ENCODE results near the gene EFNB3.

Gene EFNB3

GRCh38 chr17:7755095-7755890 is 50.3 kb downstream of the EFNB3 start:
- no peaks in the 10 kb centered on the region for H3K36me3 Mint-ChIP-seq (ENCODE audit: low read depth)
- no peaks in the 10 kb centered on the region for H3K9me3 Mint-ChIP-seq
- no peak overlapping the region for H3K27ac Mint-ChIP-seq
- no peaks in the 10 kb centered on the region for H3K4me1 Mint-ChIP-seq (ENCODE audit: low read depth)
- H3K27me3 Mint-ChIP-seq (ENCODE audit: low read depth): peaks cover 2% of the 10 kb centered on the region
- no peak overlapping the region for H3K4me3 Mint-ChIP-seq

- no peak overlapping the region for H3K4me3 Mint-ChIP-seq
- no peak overlapping the region for H3K27ac Mint-ChIP-seq
- no peaks in the 10 kb centered on the region for H3K36me3 Mint-ChIP-seq (ENCODE audit: low read depth)
- H3K4me1 Mint-ChIP-seq (ENCODE audit: low read depth): no peaks in the 10 kb centered on the region
- H3K27me3 Mint-ChIP-seq (ENCODE audit: low read depth): no peaks in the 10 kb centered on the region
- no peaks in the 10 kb centered on the region for H3K9me3 Mint-ChIP-seq
Measured at GRCh38 chr17:7756968-7757367, 52.0 kb downstream of the EFNB3 start.
